K562 (cell line): ENCODE measurements around the gene CGN. TPM values are rescaled to one million over a fixed set of nuclear protein-coding genes. Genes with fewer than 3 reads are reported as not detected.

Source experiments
- ATAC-seq: fragments of 200-7000 bp; cut with Tn5 transposase; 3 replicates; pipeline ENCODE4 v1.9.1; 2020; ENCODE audit warnings: moderate library complexity
- BruUV-seq: library from RNA; stranded (reverse); fragments of 400-500 nt; replicated peaks from 2 replicates; lab custom pipeline; 2021; lab: Mats Ljungman, UMichigan
- CTCF ChIA-PET: fragments of 300-600 bp; formaldehyde crosslinking; extraction: SDS; loops from one replicate; lab custom pipeline; 2021; ENCODE audit warnings: low intra/inter-chr PET ratio; lab: Yijun Ruan, JAX
- POLR2A ChIA-PET: fragments of 300-600, 350-650 bp; sonication (Branson Sonifier 250); formaldehyde crosslinking; extraction: SDS; loops from one replicate; lab custom pipeline; 2021; ENCODE audit warnings: antibody characterized with exemption, inconsistent platforms; lab: Yijun Ruan, JAX
- DNase-seq, 4 experiments: peaks; one replicate each; pipeline versions ENCODE4 v3.0.0 to v3.0.0-alpha.2; 2011 to 2018; ENCODE audit warnings: low spot score in 3 of 4, mixed read lengths in 3 of 4; ENCODE audit errors: extremely low read depth in 1 of 4
- FAIRE-seq: peaks from 2 replicates; lab custom pipeline; 2011; peaks lifted over from hg19 to GRCh38; lab: Jason Lieb, UNC
- H2AFZ ChIP-seq: 2 replicates; pipeline ENCODE4 v1.6.0; 2011; ENCODE audit warnings: low read depth, low read length, control low read depth, inconsistent platforms
- H3K27ac ChIP-seq: fragments of 200-600 bp; 3 replicates; pipeline ENCODE4 v1.8.0; 2011; ENCODE audit warnings: low read depth, mild to moderate bottlenecking, control low read depth, inconsistent platforms, low read length, moderate library complexity, mixed read lengths; ENCODE audit errors: extremely low read depth
- H3K27me3 ChIP-seq, 2 experiments: fragments of 300-600 bp in 1 of 2; 2 replicates in 1 of 2; 3 replicates in 1 of 2; pipeline versions ENCODE4 v1.6.0 to v1.8.0; 2011; ENCODE audit warnings: inconsistent platforms in 2 of 2, low read length in 2 of 2, mild to moderate bottlenecking in 1 of 2, mixed read lengths in 1 of 2, moderate library complexity in 1 of 2; ENCODE audit not compliant: control insufficient read depth in 2 of 2, insufficient read depth in 2 of 2
- H3K36me3 ChIP-seq: fragments of 300-600 bp; 3 replicates; pipeline ENCODE4 v1.8.0; 2011; ENCODE audit warnings: mild to moderate bottlenecking, low read length, inconsistent platforms; ENCODE audit not compliant: control insufficient read depth, insufficient read depth
- H3K4me1 ChIP-seq, 2 experiments: fragments of 200-600 bp in 1 of 2; replicated peaks in 1 of 2; 2 replicates in 1 of 2; 3 replicates in 1 of 2; pipeline versions ENCODE4 v1.5.1 to v1.8.0; 2011; ENCODE audit warnings: inconsistent platforms in 2 of 2, low read length in 2 of 2, mild to moderate bottlenecking in 1 of 2, mixed read lengths in 1 of 2, moderate library complexity in 1 of 2; ENCODE audit not compliant: control insufficient read depth in 2 of 2, insufficient read depth in 2 of 2
- H3K4me2 ChIP-seq: 2 replicates; pipeline ENCODE4 v1.6.1; 2011; ENCODE audit warnings: low read length, control low read depth, inconsistent platforms, mixed read lengths; ENCODE audit not compliant: insufficient read depth
- H3K4me3 ChIP-seq: fragments of 200-600 bp; sonication (generic), shearing (Covaris generic); 2 replicates; pipeline ENCODE4 v1.5.1; 2016; ENCODE audit warnings: control low read depth, inconsistent platforms
- H3K79me2 ChIP-seq: fragments of 200-600 bp; 3 replicates; pipeline ENCODE4 v1.8.0; 2011; ENCODE audit warnings: low read length, inconsistent platforms; ENCODE audit not compliant: control insufficient read depth, insufficient read depth
- H3K9ac ChIP-seq, 2 experiments: 2 replicates each; pipeline versions ENCODE4 v1.6.0 to v1.6.1; 2011; ENCODE audit warnings: low read depth in 2 of 2, low read length in 2 of 2, control low read depth in 1 of 2, inconsistent platforms in 1 of 2, mild to moderate bottlenecking in 1 of 2, mixed read lengths in 1 of 2; ENCODE audit not compliant: insufficient read depth in 1 of 2
- H3K9me1 ChIP-seq: one replicate; pipeline ENCODE4 v1.6.0; 2011; ENCODE audit warnings: inconsistent platforms, mild to moderate bottlenecking, low read length, moderate library complexity; ENCODE audit not compliant: control insufficient read depth, insufficient read depth
- H3K9me3 ChIP-seq: replicated peaks from 2 replicates; pipeline ENCODE4 v1.5.1; 2011; ENCODE audit warnings: low read depth, low read length, inconsistent platforms; ENCODE audit not compliant: control insufficient read depth, insufficient read depth
- H4K20me1 ChIP-seq: replicated peaks from 2 replicates; pipeline ENCODE4 v1.6.1; 2011; ENCODE audit warnings: low read length, inconsistent platforms, mixed read lengths; ENCODE audit not compliant: control insufficient read depth, insufficient read depth
- ATF3 ChIP-seq, 2 experiments: fragments of 450-650 bp in 1 of 2; sonication (generic) in 1 of 2; formaldehyde crosslinking in 1 of 2; IDR thresholded peaks in 1 of 2; conservative IDR thresholded peaks in 1 of 2; 2 replicates each; pipeline versions ENCODE4 v1.6.1 to v1.8.1; 2016 to 2023; ENCODE audit warnings: mild to moderate bottlenecking in 2 of 2, moderate library complexity in 2 of 2, inconsistent platforms in 1 of 2, missing genetic modification reagents in 1 of 2
- ERF ChIP-seq: fragments of 450-650 bp; formaldehyde crosslinking; IDR thresholded peaks from 2 replicates; pipeline ENCODE4 v1.4.0; 2020; ENCODE audit warnings: mild to moderate bottlenecking, mixed read lengths
- ETV6 ChIP-seq, 3 experiments: fragments of 150-350 bp in 1 of 3; sonication (generic) in 1 of 3; formaldehyde crosslinking in 1 of 3; IDR thresholded peaks; 2 replicates each; pipeline versions ENCODE4 v1.6.1 to v1.8.0; 2014 to 2022; ENCODE audit warnings: borderline replicate concordance in 2 of 3, low read depth in 2 of 3, antibody characterized with exemption in 1 of 3, low read length in 1 of 3, mild to moderate bottlenecking in 1 of 3, missing genetic modification reagents in 1 of 3
- FOXP1 ChIP-seq: sonication (generic); formaldehyde crosslinking; IDR thresholded peaks from 2 replicates; pipeline ENCODE4 v1.8.0; 2022; ENCODE audit warnings: mild to moderate bottlenecking, missing genetic modification reagents
- GABPB2 ChIP-seq: fragments of 250-450 bp; sonication (Bioruptor Pico); conservative IDR thresholded peaks from 2 replicates; pipeline ENCODE4 v1.5.1; 2021; ENCODE audit warnings: mild to moderate bottlenecking
- HMG20B ChIP-seq: fragments of 250-450 bp; sonication (Bioruptor Pico); IDR thresholded peaks from 2 replicates; pipeline ENCODE4 v1.5.0; 2021; ENCODE audit warnings: mild to moderate bottlenecking
- LARP7 ChIP-seq: fragments of 450-650 bp; IDR thresholded peaks from 2 replicates; pipeline ENCODE4 v1.6.1; 2016
- NFYB ChIP-seq: IDR thresholded peaks from 2 replicates; pipeline ENCODE4 v1.6.1; 2011; ENCODE audit warnings: mild to moderate bottlenecking, moderate library complexity; ENCODE audit not compliant: insufficient read length; ENCODE audit errors: extremely low read depth
- RFX7 ChIP-seq: fragments of 250-450 bp; sonication (Bioruptor Pico); IDR thresholded peaks from 2 replicates; pipeline ENCODE4 v1.5.1; 2021; ENCODE audit warnings: mild to moderate bottlenecking
- RUNX1 ChIP-seq: sonication (generic); IDR thresholded peaks from 2 replicates; pipeline ENCODE4 v1.6.1; 2016; ENCODE audit warnings: antibody characterized with exemption, low read depth
- SIRT6 ChIP-seq: IDR thresholded peaks from one replicate; pipeline ENCODE4 v1.6.1; 2012; ENCODE audit warnings: low read depth, mild to moderate bottlenecking, control low read depth, inconsistent platforms, low read length, moderate library complexity
- SIX5 ChIP-seq, 2 experiments: IDR thresholded peaks; 2 replicates each; pipeline ENCODE4 v1.6.1; 2011; ENCODE audit warnings: low read length in 2 of 2, borderline replicate concordance in 1 of 2, low read depth in 1 of 2, mild to moderate bottlenecking in 1 of 2, moderate library complexity in 1 of 2; ENCODE audit not compliant: insufficient read depth in 1 of 2
- SNIP1 ChIP-seq: fragments of 450-650 bp; IDR thresholded peaks from 2 replicates; pipeline ENCODE4 v1.7.1; 2017; ENCODE audit warnings: low read depth, mild to moderate bottlenecking
- THAP12 ChIP-seq: fragments of 250-450 bp; sonication (Bioruptor Pico); IDR thresholded peaks from 2 replicates; pipeline ENCODE4 v1.9.0; 2021; ENCODE audit warnings: mild to moderate bottlenecking, inconsistent platforms
- XRCC4 ChIP-seq: IDR thresholded peaks from one replicate; pipeline ENCODE4 v1.6.1; 2011; ENCODE audit not compliant: insufficient read depth, insufficient read length; ENCODE audit errors: extremely low read depth
- ZBTB12 ChIP-seq: fragments of 250-450 bp; sonication (Bioruptor Pico); IDR thresholded peaks from 2 replicates; pipeline ENCODE4 v1.4.0; 2020
- ZNF23 ChIP-seq: fragments of 250-450 bp; sonication (Bioruptor Pico); IDR thresholded peaks from 2 replicates; pipeline ENCODE4 v1.4.0; 2020; ENCODE audit warnings: mild to moderate bottlenecking
- WGBS: fragments of 100-300 bp; shearing (Covaris generic); methylation state at CpG from one replicate; pipeline ENCODE4 v1.1.6; 2016; ENCODE audit warnings: low coverage, mixed read lengths; ENCODE audit not compliant: insufficient coverage; ENCODE audit errors: missing lambda C conversion rate; 5-methylcytosine and 5-hydroxymethylcytosine counted together
- in situ Hi-C: fragments of 300-500 bp; cut with MboI; formaldehyde crosslinking; loops from 4 replicates; pipeline ENCODE4 v1.15.0; 2018; ENCODE audit warnings: inconsistent platforms, mixed read lengths
- intact Hi-C: fragments of 100-400 bp; cut with micrococcal nuclease; formaldehyde crosslinking; loops from 2 replicates; pipeline ENCODE4 v1.14.2; 2022
- polyA plus RNA-seq, 8 experiments: library from polyadenylated mRNA; depleted of rRNA in 4 of 8; stranded (reverse) in 5 of 8; unstranded in 3 of 8; fragments of >200 nt; fragmentation: Nextera tagmentation in 2 of 8; fragmentation: Illumina TruSeq in 1 of 8; extraction: Ambion mirVana in 2 of 8; extraction: Trizol in 1 of 8; gene quantifications; 2 replicates each; pipeline versions ENCODE4 v1.2.1 to v1.2.3, GENCODE V29; 2011 to 2014; ENCODE audit warnings: inconsistent platforms in 1 of 8, missing spikeins in 1 of 8
- total RNA-seq, 7 experiments: library from RNA; depleted of rRNA in 6 of 7; stranded (reverse); fragments of >200 nt in 6 of 7; fragmentation: Illumina TruSeq in 2 of 7; extraction: Trizol in 2 of 7; gene quantifications; 2 replicates each; pipeline versions ENCODE4 v1.2.1 to v1.2.3, GENCODE V29; 2011 to 2021; ENCODE audit warnings: low replicate concordance in 1 of 7

CGN gene
- total and polyA plus RNA-seq, 9 of the 15 experiments (the other 6 are each of a cell fraction or from before 2014, with no cell fraction given) = 0.03 to 1.4 (median 0.14) TPM; not detected in 2

- Histone ChIP-seq H3K27me3 (no peaks in the 10 kb centered on the region), H3K4me2 (no peak overlapping the region), H4K20me1 (no peaks in the 10 kb centered on the region), H2AFZ (no peak overlapping the region), H3K9me3 (no peaks in the 10 kb centered on the region), H3K9ac (peak overlapping the region in 1 of 2 experiments; percentile 70; a peak in 2 of 4 replicates), H3K79me2 (no peaks in the 10 kb centered on the region), H3K4me3 (no peak overlapping the region), H3K36me3 (no peaks in the 10 kb centered on the region), H3K4me1 (peaks cover 3 to 25% of the 10 kb centered on the region in 2 experiments; a peak in 3 of 5 replicates), H3K9me1 (no peaks in the 10 kb centered on the region), H3K27ac (no peak overlapping the region)
- ChIA-PET POLR2A (interaction anchor here (0.7 to 1.5 kb wide), 3 partner anchors 9 to 109 kb away, joined by 3 to 8 read pairs (median 5); no protein-coding TSS in a partner anchor), CTCF (no interaction called here)
- intact Hi-C loops (no loop called here), in situ Hi-C loops (no loop called here)
- ATAC-seq (no peak; the same call in 2 of the 3 replicates), FAIRE-seq (no peak), DNase-seq (no peak)
- BruUV-seq = no TSS peak
- 73% methylated on average over 1 of the region's 1 CpG for WGBS
- TF ChIP-seq GABPB2 (CRISPR knock-in tag) = no peak
- no peak for TF ChIP-seq SIRT6
- TF ChIP-seq FOXP1 (CRISPR knock-in tag) = no peak
- no peak for TF ChIP-seq HMG20B (CRISPR knock-in tag)
- TF ChIP-seq THAP12 = no peak
- TF ChIP-seq ETV6 (IDR thresholded peaks at IDR 0.05; ENCODE audit: borderline replicate concordance in 1 of 2, low read depth in 2 of 2, low read length in 1 of 2) = no peak
- TF ChIP-seq ETV6 (CRISPR knock-in tag; IDR thresholded peaks at IDR 0.05; ENCODE audit: borderline replicate concordance) = no peak
- no peak for TF ChIP-seq LARP7
- no peak for TF ChIP-seq XRCC4
- no peak for TF ChIP-seq SNIP1
- no peak for TF ChIP-seq RFX7 (CRISPR knock-in tag)
- no peak for TF ChIP-seq RUNX1
- TF ChIP-seq SIX5 (IDR thresholded peaks at IDR 0.05; ENCODE audit: borderline replicate concordance in 1 of 2, insufficient read depth in 1 of 2, low read depth in 1 of 2, low read length in 2 of 2) = no peak
- no peak for TF ChIP-seq ZBTB12 (CRISPR knock-in tag)
- TF ChIP-seq ATF3 (IDR thresholded peaks at IDR 0.05) = no peak
- no peak for TF ChIP-seq ATF3 (CRISPR knock-in tag; conservative IDR thresholded peaks at IDR 0.05)
- no peak for TF ChIP-seq ERF (CRISPR knock-in tag)
- TF ChIP-seq NFYB = no peak
- no peak for TF ChIP-seq ZNF23 (CRISPR knock-in tag)
These were observed 70.7 kb downstream of the CGN start for GRCh38 chr1:151581921-151582320.
